ENCODE measurements around the gene ZMYND11.

GRCh38 chr10:279232-279631 lies 144.0 kb downstream of the ZMYND11 start:
- TF ChIP-seq CTCF (IDR thresholded peaks at IDR 0.05) (no peak), POLR2A (IDR thresholded peaks at IDR 0.05) (no peak)
